ENCODE measurements around the gene MMP12. TPM values are rescaled to one million over a fixed set of nuclear protein-coding genes. Genes with fewer than 3 reads are reported as not detected.
"Not testable (repeated sequence)": the region's sequence is repeated elsewhere in the genome, so short reads cannot be mapped to it uniquely, and the experiment has no call there.

Gene MMP12
- total RNA-seq = not detected

DNA sequence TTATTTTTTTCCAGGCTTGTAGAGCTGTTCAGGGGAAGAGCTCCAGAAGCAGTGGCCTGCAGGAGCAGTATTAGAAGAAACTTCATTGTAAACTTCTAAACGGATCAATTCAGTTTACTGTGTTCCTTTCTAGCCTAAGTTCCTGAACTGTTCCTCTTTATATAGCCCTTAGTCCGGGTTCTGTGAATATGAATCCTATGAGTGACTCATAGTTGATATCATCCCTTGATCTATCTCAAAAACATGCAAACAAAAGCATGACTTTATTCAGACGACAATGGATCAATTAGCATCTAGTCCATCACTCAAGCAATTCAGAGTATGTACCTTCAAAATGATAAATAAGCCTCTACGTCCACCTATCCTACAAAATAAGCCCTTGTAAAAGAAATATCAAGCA, at the start of gene MMP12:
TSS of gene MMP12 (minus strand) at position 131 of the 400 bp plus-strand sequence. CDS start at position 86, 45 bp downstream.
- Histone ChIP-seq H3K27me3 (ENCODE audit: control insufficient read depth in 3 of 3, insufficient read depth in 3 of 3, low read length in 3 of 3) (no peaks in the 10 kb centered on the region), H3K36me3 (ENCODE audit: control insufficient read depth in 3 of 3, insufficient read depth in 3 of 3, low read length in 3 of 3) (no peaks in the 10 kb centered on the region), H3K4me3 (ENCODE audit: low read length in 3 of 3) (no peak within 1 kb of the TSS), H3K4me1 (ENCODE audit: control insufficient read depth in 3 of 3, insufficient read depth in 3 of 3, low read length in 3 of 3) (no peaks in the 10 kb centered on the region), H3K9ac (ENCODE audit: low read depth in 1 of 3, low read length in 3 of 3) (no peak within 1 kb of the TSS), H3K27ac (ENCODE audit: low read depth, low read length) (no peak within 1 kb of the TSS), H3K9me3 (ENCODE audit: control insufficient read depth in 3 of 3, low read length in 3 of 3) (no peaks in the 10 kb centered on the region)

DNA sequence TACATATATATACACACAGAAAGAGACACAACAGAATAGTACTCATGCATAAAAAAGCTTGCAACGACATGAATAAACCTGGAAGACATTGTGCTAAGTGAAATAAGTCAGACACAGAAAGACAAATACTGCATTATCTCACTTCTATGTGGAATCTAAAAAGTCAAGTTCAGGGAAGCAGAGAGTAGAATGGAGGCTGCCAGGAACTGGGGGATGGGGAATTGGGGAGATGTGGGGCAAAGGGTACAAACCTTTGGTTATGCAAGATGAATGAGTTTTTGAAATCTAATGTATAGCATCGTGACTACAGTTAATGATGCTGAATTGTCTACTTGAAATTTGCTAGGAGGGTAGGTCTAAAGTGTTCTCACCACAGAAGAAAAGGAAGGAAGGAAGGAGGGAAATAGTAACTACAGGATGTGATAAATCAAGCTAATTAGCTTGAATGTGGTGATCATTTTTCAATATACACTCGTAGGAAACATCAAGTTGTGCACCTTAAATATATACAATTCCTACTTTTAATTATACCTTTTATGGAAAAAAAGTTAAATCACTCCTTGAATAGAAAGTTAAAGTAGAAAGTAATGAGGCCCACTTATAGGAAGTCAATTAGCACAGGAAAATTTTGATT, 46.9 kb upstream of the MMP12 start:
- H3K9me3 ChIP-seq (ENCODE audit: control insufficient read depth in 3 of 3, low read length in 3 of 3) = no peaks in the 10 kb centered on the region
- no peaks in the 10 kb centered on the region for H3K36me3 ChIP-seq (ENCODE audit: control insufficient read depth in 3 of 3, insufficient read depth in 3 of 3, low read length in 3 of 3)
- no peak overlapping the region for H3K27ac ChIP-seq (ENCODE audit: low read depth, low read length)
- no peaks in the 10 kb centered on the region for H3K4me1 ChIP-seq (ENCODE audit: control insufficient read depth in 3 of 3, insufficient read depth in 3 of 3, low read length in 3 of 3)
- H3K4me3 ChIP-seq (ENCODE audit: low read length in 3 of 3) = no peak overlapping the region
- H3K9ac ChIP-seq (ENCODE audit: low read depth in 1 of 3, low read length in 3 of 3) = no peak overlapping the region
- H3K27me3 ChIP-seq (ENCODE audit: control insufficient read depth in 3 of 3, insufficient read depth in 3 of 3, low read length in 3 of 3) = no peaks in the 10 kb centered on the region

DNA sequence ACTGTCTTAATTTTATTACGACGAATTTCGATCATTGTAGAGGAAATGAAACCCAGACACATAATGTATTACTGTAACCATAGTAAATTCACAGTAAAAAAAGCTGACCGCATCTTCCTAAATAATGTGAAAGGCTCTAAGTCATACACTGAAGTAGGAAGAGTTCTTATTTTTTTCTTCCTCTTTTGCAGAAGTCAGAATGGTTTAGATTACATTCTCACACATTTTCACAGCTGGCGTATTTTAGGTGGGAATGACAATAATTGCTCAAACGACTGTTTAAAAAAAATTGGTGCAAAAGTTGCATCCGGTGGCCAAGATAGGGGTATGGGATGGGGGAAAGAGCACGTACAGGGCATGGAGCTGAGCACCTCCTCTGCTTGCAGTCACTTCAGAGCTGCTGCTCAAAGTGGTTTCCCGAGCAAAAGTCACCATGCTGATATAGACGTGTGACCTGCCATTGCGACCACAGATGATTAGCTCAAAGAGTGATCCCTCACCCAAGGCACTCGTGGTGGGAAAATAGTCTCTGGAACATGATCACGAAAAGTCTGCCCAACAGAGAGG, 45.4 kb upstream of the MMP12 start:
- no peaks in the 10 kb centered on the region for H3K4me1 ChIP-seq (ENCODE audit: control insufficient read depth in 3 of 3, insufficient read depth in 3 of 3, low read length in 3 of 3)
- H3K36me3 ChIP-seq (ENCODE audit: control insufficient read depth in 3 of 3, insufficient read depth in 3 of 3, low read length in 3 of 3) = no peaks in the 10 kb centered on the region
- no peaks in the 10 kb centered on the region for H3K27me3 ChIP-seq (ENCODE audit: control insufficient read depth in 3 of 3, insufficient read depth in 3 of 3, low read length in 3 of 3)
- H3K9ac ChIP-seq (ENCODE audit: low read depth in 1 of 3, low read length in 3 of 3) = no peak overlapping the region
- no peaks in the 10 kb centered on the region for H3K9me3 ChIP-seq (ENCODE audit: control insufficient read depth in 3 of 3, low read length in 3 of 3)
- H3K27ac ChIP-seq (ENCODE audit: low read depth, low read length) = no peak overlapping the region
- H3K4me3 ChIP-seq (ENCODE audit: low read length in 3 of 3) = no peak overlapping the region

DNA sequence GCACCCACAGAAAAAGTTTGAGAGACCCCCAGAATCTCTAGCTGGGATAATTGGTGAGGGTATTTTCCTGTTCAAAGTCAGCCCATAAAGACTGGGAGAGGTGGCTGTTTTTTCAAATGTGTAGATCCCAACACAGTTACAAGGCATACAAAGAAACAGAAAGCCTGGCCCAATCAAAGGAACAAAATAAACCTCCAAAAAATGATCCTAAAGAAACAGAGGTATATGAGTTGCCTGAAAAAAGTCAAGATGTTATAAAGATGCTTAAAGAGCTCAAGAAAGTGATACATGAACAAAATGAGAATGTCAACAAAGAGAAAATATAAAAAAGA, 40.2 kb upstream of the MMP12 start:
- Histone ChIP-seq H3K9ac (ENCODE audit: low read depth in 1 of 3, low read length in 3 of 3) (no peak overlapping the region), H3K4me3 (ENCODE audit: low read length in 3 of 3) (no peak overlapping the region), H3K4me1 (ENCODE audit: control insufficient read depth in 3 of 3, insufficient read depth in 3 of 3, low read length in 3 of 3) (no peaks in the 10 kb centered on the region), H3K27ac (ENCODE audit: low read depth, low read length) (no peak overlapping the region), H3K27me3 (ENCODE audit: control insufficient read depth in 3 of 3, insufficient read depth in 3 of 3, low read length in 3 of 3) (no peaks in the 10 kb centered on the region), H3K9me3 (ENCODE audit: control insufficient read depth in 3 of 3, low read length in 3 of 3) (no peaks in the 10 kb centered on the region), H3K36me3 (ENCODE audit: control insufficient read depth in 3 of 3, insufficient read depth in 3 of 3, low read length in 3 of 3) (no peaks in the 10 kb centered on the region)

DNA sequence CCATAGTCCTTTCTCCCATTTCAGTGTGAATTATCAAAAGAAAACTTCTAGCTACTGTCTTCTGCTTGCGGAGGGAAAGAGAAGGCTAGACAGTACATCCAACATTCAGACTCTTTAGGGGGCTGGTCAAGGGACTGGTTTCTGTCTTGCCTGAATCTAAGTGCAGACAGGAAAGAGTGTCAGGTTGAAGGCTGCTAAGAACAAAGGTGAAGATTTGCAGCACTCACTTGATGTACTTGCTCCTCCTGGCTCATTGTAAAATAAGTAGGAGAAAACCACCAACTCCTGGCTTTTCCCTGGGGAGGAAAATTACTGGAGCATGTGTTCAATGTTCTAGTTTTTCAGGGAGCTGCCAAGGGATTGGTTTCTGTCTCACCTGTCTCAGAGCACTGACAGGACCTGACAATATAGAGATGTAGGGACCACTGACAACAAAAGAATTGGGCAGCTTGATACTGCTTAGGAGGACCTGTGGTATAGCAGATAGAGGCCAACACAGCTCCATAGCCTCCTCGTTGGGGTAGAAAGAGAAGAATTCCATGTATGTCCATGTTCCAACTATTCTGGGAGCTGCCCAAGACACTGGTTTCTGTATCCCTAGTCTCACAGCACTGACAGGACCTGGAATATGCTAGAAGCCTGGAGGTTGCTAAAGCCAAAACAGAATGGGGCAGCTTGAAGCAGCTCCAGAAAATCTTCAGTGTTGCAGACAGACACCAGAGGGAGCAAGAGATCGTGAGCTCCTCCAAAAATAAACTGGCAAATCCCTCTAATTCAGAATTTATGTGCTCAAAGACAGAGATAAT, 39.7 kb upstream of the MMP12 start:
- no peaks in the 10 kb centered on the region for H3K27me3 ChIP-seq (ENCODE audit: control insufficient read depth in 3 of 3, insufficient read depth in 3 of 3, low read length in 3 of 3)
- no peak overlapping the region for H3K9ac ChIP-seq (ENCODE audit: low read depth in 1 of 3, low read length in 3 of 3)
- H3K4me3 ChIP-seq (ENCODE audit: low read length in 3 of 3) = no peak overlapping the region
- H3K36me3 ChIP-seq (ENCODE audit: control insufficient read depth in 3 of 3, insufficient read depth in 3 of 3, low read length in 3 of 3) = no peaks in the 10 kb centered on the region
- no peaks in the 10 kb centered on the region for H3K9me3 ChIP-seq (ENCODE audit: control insufficient read depth in 3 of 3, low read length in 3 of 3)
- H3K4me1 ChIP-seq (ENCODE audit: control insufficient read depth in 3 of 3, insufficient read depth in 3 of 3, low read length in 3 of 3) = no peaks in the 10 kb centered on the region
- H3K27ac ChIP-seq (ENCODE audit: low read depth, low read length) = no peak overlapping the region

DNA sequence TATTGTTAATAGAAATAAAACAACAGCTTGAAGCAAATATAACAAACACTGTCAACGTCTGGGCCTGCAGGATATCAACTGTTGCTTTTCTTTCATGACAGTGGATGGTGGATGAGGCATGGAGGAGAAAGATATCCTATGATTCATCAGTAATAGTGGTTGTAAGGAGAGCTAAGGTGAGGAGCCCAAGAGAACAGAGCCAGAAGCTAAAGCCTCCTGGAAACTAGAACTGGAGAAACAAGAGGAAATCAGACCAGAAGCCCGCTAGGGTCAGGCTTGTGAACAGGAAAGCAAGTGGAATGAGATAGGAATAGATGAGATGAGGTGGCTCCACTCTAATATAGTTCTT, 37.7 kb upstream of the MMP12 start:
- Histone ChIP-seq H3K36me3 (ENCODE audit: control insufficient read depth in 3 of 3, insufficient read depth in 3 of 3, low read length in 3 of 3) (no peaks in the 10 kb centered on the region), H3K4me3 (ENCODE audit: low read length in 3 of 3) (no peak overlapping the region), H3K27me3 (ENCODE audit: control insufficient read depth in 3 of 3, insufficient read depth in 3 of 3, low read length in 3 of 3) (no peaks in the 10 kb centered on the region), H3K4me1 (ENCODE audit: control insufficient read depth in 3 of 3, insufficient read depth in 3 of 3, low read length in 3 of 3) (no peaks in the 10 kb centered on the region), H3K27ac (ENCODE audit: low read depth, low read length) (no peak overlapping the region), H3K9ac (ENCODE audit: low read depth in 1 of 3, low read length in 3 of 3) (no peak overlapping the region), H3K9me3 (ENCODE audit: control insufficient read depth in 3 of 3, low read length in 3 of 3) (no peaks in the 10 kb centered on the region)

DNA sequence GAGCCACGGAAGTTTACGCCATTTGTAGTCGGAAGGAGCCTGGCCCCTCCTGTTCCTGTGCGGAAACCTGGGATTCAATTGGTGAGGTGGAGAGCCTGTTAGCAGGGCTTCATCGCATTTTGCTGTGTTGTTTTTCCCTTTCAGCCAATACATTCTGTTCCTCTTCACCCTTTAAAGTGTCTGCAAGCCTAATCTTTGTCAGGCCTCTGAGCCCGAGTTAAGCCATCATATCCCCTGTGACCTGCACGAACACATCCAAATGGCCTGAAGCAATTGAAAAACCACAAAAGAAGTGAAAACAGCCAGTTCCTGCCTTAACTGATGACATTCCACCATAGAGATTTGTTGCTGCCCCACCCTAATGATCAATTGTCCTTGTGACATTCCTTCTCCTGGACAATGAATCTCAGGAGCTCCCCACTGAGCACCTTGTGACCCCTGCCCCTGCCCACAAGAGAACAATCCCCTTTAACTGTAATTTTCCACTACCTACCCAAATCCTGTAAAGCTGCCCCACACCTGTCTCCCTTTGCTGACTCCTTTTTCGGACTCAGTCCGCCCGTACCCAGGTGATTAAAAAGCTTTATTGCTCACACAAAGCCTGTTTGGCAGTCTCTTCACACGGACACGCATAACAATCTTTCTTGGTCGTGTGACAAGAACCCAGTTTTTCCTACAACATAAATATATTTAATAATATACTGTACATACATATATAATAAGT, 37.1 kb upstream of the MMP12 start:
- Histone ChIP-seq H3K9me3 (ENCODE audit: control insufficient read depth in 3 of 3, low read length in 3 of 3) (no peaks in the 10 kb centered on the region), H3K27ac (ENCODE audit: low read depth, low read length) (no peak overlapping the region), H3K9ac (ENCODE audit: low read depth in 1 of 3, low read length in 3 of 3) (no peak overlapping the region), H3K4me1 (ENCODE audit: control insufficient read depth in 3 of 3, insufficient read depth in 3 of 3, low read length in 3 of 3) (no peaks in the 10 kb centered on the region), H3K4me3 (ENCODE audit: low read length in 3 of 3) (no peak overlapping the region), H3K27me3 (ENCODE audit: control insufficient read depth in 3 of 3, insufficient read depth in 3 of 3, low read length in 3 of 3) (no peaks in the 10 kb centered on the region), H3K36me3 (ENCODE audit: control insufficient read depth in 3 of 3, insufficient read depth in 3 of 3, low read length in 3 of 3) (no peaks in the 10 kb centered on the region)

DNA sequence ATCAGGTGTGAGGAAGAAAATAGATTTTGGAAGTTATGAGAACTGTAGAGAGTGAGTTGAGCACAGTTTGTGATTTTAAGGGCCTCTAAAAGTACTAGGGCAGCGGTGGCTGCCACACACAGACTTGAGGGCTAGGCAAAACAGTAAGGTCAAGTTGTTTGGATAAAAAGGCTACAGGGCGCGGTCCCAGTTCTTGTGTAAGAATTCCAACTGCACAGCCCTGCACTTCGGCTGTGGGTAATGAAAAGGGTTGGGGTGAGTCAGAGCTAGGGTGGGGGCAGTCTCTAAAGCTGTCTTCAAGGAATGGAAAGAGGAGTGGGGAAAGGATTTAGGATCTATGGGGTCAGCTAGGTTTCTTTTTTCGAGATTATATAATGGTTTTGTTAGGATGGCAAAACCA, 31.1 kb upstream of the MMP12 start:
- not testable (repeated sequence) for H3K36me3 ChIP-seq (ENCODE audit: control insufficient read depth in 3 of 3, insufficient read depth in 3 of 3, low read length in 3 of 3); H3K9me3 ChIP-seq (ENCODE audit: control insufficient read depth in 3 of 3, low read length in 3 of 3); H3K27ac ChIP-seq (ENCODE audit: low read depth, low read length)

DNA sequence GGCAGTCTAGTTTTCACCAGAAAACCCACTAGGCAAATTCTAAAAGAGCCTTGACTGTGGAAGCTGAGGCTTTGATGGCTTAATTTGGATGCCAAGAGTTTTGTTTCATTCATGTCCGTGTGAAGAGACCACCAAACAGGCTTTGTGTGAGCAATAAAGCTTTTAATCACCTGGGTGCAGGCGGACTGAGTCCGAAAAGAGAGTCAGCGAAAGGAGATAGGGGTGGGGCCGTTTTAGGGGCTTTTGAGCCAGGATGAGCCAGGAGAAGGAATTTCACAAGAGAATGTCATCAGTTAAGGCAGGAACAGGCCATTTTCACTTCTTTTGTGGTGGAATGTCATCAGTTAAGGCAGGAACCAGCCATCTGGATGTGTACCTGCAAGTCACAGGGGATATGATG, 29.1 kb upstream of the MMP12 start:
- H3K27me3 ChIP-seq (ENCODE audit: control insufficient read depth in 3 of 3, insufficient read depth in 3 of 3, low read length in 3 of 3); H3K9ac ChIP-seq (ENCODE audit: low read depth in 1 of 3, low read length in 3 of 3); H3K4me1 ChIP-seq (ENCODE audit: control insufficient read depth in 3 of 3, insufficient read depth in 3 of 3, low read length in 3 of 3); H3K4me3 ChIP-seq (ENCODE audit: low read length in 3 of 3); H3K27ac ChIP-seq (ENCODE audit: low read depth, low read length); H3K9me3 ChIP-seq (ENCODE audit: control insufficient read depth in 3 of 3, low read length in 3 of 3); H3K36me3 ChIP-seq (ENCODE audit: control insufficient read depth in 3 of 3, insufficient read depth in 3 of 3, low read length in 3 of 3): not testable (repeated sequence)

More for the DNA sequence above, 31.1 kb upstream of the MMP12 start:
- not testable (repeated sequence) for H3K4me1 ChIP-seq (ENCODE audit: control insufficient read depth in 3 of 3, insufficient read depth in 3 of 3, low read length in 3 of 3); H3K9ac ChIP-seq (ENCODE audit: low read depth in 1 of 3, low read length in 3 of 3); H3K4me3 ChIP-seq (ENCODE audit: low read length in 3 of 3); H3K27me3 ChIP-seq (ENCODE audit: control insufficient read depth in 3 of 3, insufficient read depth in 3 of 3, low read length in 3 of 3)

DNA sequence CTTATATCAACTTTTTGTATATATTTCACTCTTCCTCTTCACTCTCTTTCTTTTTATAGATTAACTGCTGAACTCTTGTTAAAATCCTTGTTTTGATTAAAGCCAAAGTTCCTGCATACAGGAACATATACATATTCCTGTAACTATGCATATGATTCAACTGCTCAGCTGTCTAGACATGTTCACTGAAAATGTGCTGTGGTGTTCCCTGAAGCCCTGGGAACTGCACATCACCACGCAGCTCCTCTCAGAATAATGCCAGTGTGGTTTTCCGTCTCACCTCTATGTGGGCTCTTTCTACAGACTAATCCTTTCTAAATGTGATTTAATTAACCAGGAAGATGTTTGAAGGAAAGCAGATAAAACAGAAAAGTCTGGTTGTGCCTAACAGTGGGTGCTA, 25.6 kb upstream of the MMP12 start:
- H3K27me3 ChIP-seq (ENCODE audit: control insufficient read depth in 3 of 3, insufficient read depth in 3 of 3, low read length in 3 of 3) = no peaks in the 10 kb centered on the region
- no peaks in the 10 kb centered on the region for H3K4me1 ChIP-seq (ENCODE audit: control insufficient read depth in 3 of 3, insufficient read depth in 3 of 3, low read length in 3 of 3)
- H3K9me3 ChIP-seq (ENCODE audit: control insufficient read depth in 3 of 3, low read length in 3 of 3) = no peaks in the 10 kb centered on the region
- no peaks in the 10 kb centered on the region for H3K36me3 ChIP-seq (ENCODE audit: control insufficient read depth in 3 of 3, insufficient read depth in 3 of 3, low read length in 3 of 3)
- no peak overlapping the region for H3K4me3 ChIP-seq (ENCODE audit: low read length in 3 of 3)
- H3K27ac ChIP-seq (ENCODE audit: low read depth, low read length) = no peak overlapping the region
- no peak overlapping the region for H3K9ac ChIP-seq (ENCODE audit: low read depth in 1 of 3, low read length in 3 of 3)

Data from skeletal muscle tissue (tissue), 4 donors.